GM23248 (cell line): ENCODE measurements around the gene TSPAN17.

Source experiments
- EZH2 ChIP-seq: fragments of 200-600 bp; sonication (generic); IDR thresholded peaks from 2 replicates; pipeline ENCODE4 v1.6.1; 2018; ENCODE audit warnings: antibody characterized with exemption, mild to moderate bottlenecking; ENCODE audit not compliant: insufficient read depth, poor library complexity, severe bottlenecking
- EZH2phosphoT487 ChIP-seq: fragments of 200-600 bp; sonication (generic); IDR thresholded peaks from 2 replicates; pipeline ENCODE4 v1.6.1; 2018; ENCODE audit warnings: antibody characterized with exemption, moderate library complexity, mild to moderate bottlenecking, low read depth; ENCODE audit not compliant: insufficient read depth

DNA sequence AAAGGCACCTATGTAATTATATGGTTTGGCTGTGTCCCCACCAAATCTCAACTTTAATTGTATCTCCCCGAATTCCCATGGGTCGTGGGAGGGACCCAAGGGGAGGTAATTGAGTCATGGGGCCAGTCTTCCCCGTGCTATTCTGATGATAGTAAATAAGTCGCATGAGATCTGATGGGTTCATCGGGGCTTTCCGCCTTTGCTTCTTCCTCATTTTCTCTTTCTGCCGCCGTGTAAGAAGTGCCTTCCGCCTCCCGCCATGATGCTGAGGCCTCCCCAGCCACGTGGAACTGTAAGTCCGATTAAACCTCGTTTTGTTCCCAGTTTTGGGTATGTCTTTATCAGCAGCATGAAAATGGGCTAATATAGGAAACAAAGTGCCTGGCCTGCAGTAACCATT is 56.6 kb downstream of the TSPAN17 start:
- no peak for TF ChIP-seq EZH2
- no peak for TF ChIP-seq EZH2phosphoT487
